Measurements from ENCODE around the gene AP2A2.
A peak's percentile ranks its signal among the peaks of the same experiment; 100 is the strongest.

The AP2A2 gene

DNA sequence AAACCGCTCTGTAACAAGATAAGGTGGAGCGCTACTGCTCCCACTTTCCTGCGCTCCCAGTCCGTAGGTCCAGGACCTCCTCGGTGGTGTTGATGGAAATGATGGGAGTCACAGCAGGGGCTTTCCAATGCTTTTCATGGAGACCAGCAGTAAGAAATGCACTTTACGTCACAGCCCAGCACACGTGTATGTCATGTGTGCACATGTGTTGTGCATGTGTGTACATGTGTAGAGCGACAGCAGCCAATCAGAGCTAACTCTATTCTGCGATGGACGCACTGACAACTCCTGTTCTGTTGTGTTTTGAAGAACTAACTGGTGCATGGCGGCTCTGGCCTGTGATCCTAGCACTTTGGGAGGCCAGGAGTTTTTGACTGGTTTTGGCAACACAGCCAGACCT is 16.3 kb upstream of the AP2A2 start:
- Mint-ChIP-seq H3K9me3 (no peaks in the 10 kb centered on the region), H3K4me3 (peak overlapping the region; percentile 92), H3K36me3 (ENCODE audit: low read depth) (peaks cover 79% of the 10 kb centered on the region), H3K4me1 (ENCODE audit: low read depth) (peaks cover 62% of the 10 kb centered on the region), H3K27me3 (no peaks in the 10 kb centered on the region), H3K27ac (peak overlapping the region; percentile 91)
- intact Hi-C loops (cut with micrococcal nuclease) = no loop called here

DNA sequence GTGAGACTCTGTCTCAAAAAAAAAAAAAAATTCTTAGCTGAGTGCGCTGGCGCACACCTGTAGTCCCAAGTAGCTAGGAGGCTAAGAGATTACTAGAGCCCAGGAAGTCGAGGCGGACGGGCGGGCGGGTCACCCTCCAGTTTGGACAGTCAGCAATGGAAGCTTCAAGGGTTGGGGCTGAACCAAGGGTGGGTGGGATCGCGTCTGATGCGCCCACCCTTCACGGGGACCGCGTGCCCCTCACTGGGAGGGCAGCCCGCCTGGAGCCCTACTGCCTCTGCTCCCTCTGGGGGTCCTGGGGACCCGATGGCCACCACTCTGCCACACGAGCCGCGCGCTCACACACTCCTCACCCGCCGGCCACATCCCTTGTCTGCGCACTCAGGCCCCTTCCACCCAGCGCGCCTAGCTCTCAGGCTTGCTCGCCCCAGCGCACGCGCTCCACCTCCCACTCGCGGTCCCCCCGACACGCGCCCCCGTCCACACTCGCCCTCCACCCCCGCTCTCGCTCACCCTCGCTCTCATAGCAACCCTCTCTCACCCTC is 15.6 kb upstream of the AP2A2 start:
- no peaks in the 10 kb centered on the region for H3K9me3 Mint-ChIP-seq
- peak overlapping the region; percentile 92 for H3K4me3 Mint-ChIP-seq
- H3K27ac Mint-ChIP-seq = peak overlapping the region; percentile 91
- peaks cover 69% of the 10 kb centered on the region for H3K4me1 Mint-ChIP-seq (ENCODE audit: low read depth)
- peaks cover 77% of the 10 kb centered on the region for H3K36me3 Mint-ChIP-seq (ENCODE audit: low read depth)
- intact Hi-C loops (cut with micrococcal nuclease) = loop anchor here (2.0 kb wide), 1 partner anchor 15 kb away; the partner anchor contains the start of gene AP2A2
- H3K27me3 Mint-ChIP-seq = no peaks in the 10 kb centered on the region

DNA sequence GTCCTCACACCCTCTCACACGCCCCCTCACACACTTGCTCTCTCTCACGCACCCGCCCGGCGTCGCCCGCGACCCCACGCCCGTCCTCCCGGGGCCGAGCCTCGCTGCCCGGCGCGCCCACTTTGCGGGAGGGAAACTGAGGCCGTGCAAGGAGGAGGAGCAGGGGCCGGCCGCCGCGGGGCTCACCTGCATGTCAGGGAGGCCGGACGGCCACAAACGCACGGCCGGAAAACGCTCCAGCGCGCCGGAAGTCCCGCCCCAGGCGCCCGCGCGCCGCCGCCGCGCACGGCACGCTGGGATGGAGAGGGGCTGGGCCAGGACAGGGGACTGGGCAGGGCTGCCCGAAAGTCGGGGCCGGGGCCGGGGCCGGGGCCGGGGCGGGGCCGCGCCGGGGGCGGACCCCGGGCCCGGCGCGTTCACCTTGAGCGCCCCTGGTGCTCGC is 15.1 kb upstream of the AP2A2 start, which contains the start of gene CHID1:
Gene CHID1 (minus strand): TSS at position 222 of the 442 bp plus-strand sequence. CDS start 5,994 bp downstream, outside the sequence.
- intact Hi-C loops (cut with micrococcal nuclease) = loop anchor here (2.0 kb wide), 1 partner anchor 14 kb away; the partner anchor contains the start of gene AP2A2
- H3K4me1 Mint-ChIP-seq (ENCODE audit: low read depth) = peaks cover 73% of the 10 kb centered on the region
- no peaks in the 10 kb centered on the region for H3K9me3 Mint-ChIP-seq

GRCh38 chr11:911031-911889 is 14.4 kb upstream of the AP2A2 start:
- Mint-ChIP-seq H3K4me3 (peak overlapping the region; percentile 71), H3K4me1 (ENCODE audit: low read depth) (peaks cover 79% of the 10 kb centered on the region), H3K27me3 (no peaks in the 10 kb centered on the region), H3K36me3 (ENCODE audit: low read depth) (peaks cover 66% of the 10 kb centered on the region), H3K27ac (peak overlapping the region; percentile 91), H3K9me3 (no peaks in the 10 kb centered on the region)
- intact Hi-C loops (cut with micrococcal nuclease) = loop anchor here (2.0 kb wide), 1 partner anchor 14 kb away; the partner anchor contains the start of gene AP2A2

More for the DNA sequence above, 15.1 kb upstream of the AP2A2 start, which contains the start of gene CHID1:
- Mint-ChIP-seq H3K27ac (peak within 1 kb of the TSS; percentile 91), H3K4me3 (peak within 1 kb of the TSS; percentile 92), H3K36me3 (ENCODE audit: low read depth) (peaks cover 72% of the 10 kb centered on the region), H3K27me3 (no peaks in the 10 kb centered on the region)

DNA sequence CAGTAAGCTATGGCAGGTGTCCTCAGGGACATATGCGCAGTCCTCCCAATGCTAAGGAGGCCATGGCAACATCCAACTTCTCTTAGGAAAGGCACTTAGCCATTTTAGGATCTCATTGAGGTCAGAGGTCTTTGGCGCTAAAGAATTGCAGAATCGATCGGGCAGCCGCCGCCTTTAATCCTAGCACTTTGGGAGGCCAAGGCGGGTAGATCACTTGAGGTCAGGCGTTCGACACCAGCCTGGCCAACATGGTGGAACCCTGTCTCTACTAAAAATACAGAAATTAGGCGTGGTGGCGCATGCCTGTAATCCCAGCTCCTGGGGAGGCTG is 13.8 kb upstream of the AP2A2 start:
- peaks cover 60% of the 10 kb centered on the region for H3K36me3 Mint-ChIP-seq (ENCODE audit: low read depth)

DNA sequence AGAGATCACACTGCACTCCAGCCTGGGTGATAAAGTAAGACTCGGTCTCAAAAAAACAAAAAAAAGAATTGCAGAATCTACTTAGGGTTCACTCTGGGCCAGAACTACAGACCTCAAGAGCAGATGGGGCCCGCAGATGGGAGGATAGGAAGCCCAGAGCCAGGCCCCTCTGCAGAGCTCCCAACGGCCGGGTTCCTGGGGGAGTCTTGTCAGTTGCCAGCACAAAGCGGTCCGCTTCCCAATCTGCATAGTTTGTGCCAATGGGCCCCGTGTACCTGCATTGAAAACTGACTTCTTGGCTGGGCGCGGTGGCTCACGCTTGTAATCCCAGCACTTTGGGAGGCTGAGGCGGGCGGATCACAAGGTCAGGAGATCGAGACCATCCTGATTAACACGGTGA is 13.4 kb upstream of the AP2A2 start:
- Mint-ChIP-seq H3K4me1 (ENCODE audit: low read depth) (peaks cover 83% of the 10 kb centered on the region), H3K4me3 (peak overlapping the region; percentile 71), H3K27me3 (no peaks in the 10 kb centered on the region), H3K9me3 (no peaks in the 10 kb centered on the region), H3K27ac (peak overlapping the region; percentile 91), H3K36me3 (ENCODE audit: low read depth) (peaks cover 56% of the 10 kb centered on the region)
- intact Hi-C loops (cut with micrococcal nuclease) = no loop called here

More for the DNA sequence above, 13.8 kb upstream of the AP2A2 start:
- H3K27ac Mint-ChIP-seq = peak overlapping the region; percentile 91
- no peaks in the 10 kb centered on the region for H3K9me3 Mint-ChIP-seq
- H3K4me1 Mint-ChIP-seq (ENCODE audit: low read depth) = peaks cover 79% of the 10 kb centered on the region
- no peaks in the 10 kb centered on the region for H3K27me3 Mint-ChIP-seq
- peak overlapping the region; percentile 71 for H3K4me3 Mint-ChIP-seq
- intact Hi-C loops (cut with micrococcal nuclease) = loop anchor here (2.0 kb wide), 1 partner anchor 13 kb away; the partner anchor contains the start of gene AP2A2

- Mint-ChIP-seq H3K4me3 (peak overlapping the region; percentile 73), H3K4me1 (ENCODE audit: low read depth) (peaks cover 83% of the 10 kb centered on the region), H3K36me3 (ENCODE audit: low read depth) (peaks cover 48% of the 10 kb centered on the region), H3K27me3 (no peaks in the 10 kb centered on the region), H3K27ac (peak overlapping the region; percentile 91), H3K9me3 (no peaks in the 10 kb centered on the region)
- intact Hi-C loops (cut with micrococcal nuclease) = no loop called here
These were observed 12.6 kb upstream of the AP2A2 start for GRCh38 chr11:913043-913442.

- no peaks in the 10 kb centered on the region for H3K9me3 Mint-ChIP-seq
- peak overlapping the region; percentile 91 for H3K27ac Mint-ChIP-seq
- H3K27me3 Mint-ChIP-seq = no peaks in the 10 kb centered on the region
- H3K4me1 Mint-ChIP-seq (ENCODE audit: low read depth) = peaks cover 83% of the 10 kb centered on the region
- H3K36me3 Mint-ChIP-seq (ENCODE audit: low read depth) = peaks cover 36% of the 10 kb centered on the region
- H3K4me3 Mint-ChIP-seq = peak overlapping the region; percentile 81
- intact Hi-C loops (cut with micrococcal nuclease) = loop anchor here (2.0 kb wide), 1 partner anchor 19 kb away; no protein-coding TSS in a partner anchor
These were observed 11.5 kb upstream of the AP2A2 start for GRCh38 chr11:914204-914603.

DNA sequence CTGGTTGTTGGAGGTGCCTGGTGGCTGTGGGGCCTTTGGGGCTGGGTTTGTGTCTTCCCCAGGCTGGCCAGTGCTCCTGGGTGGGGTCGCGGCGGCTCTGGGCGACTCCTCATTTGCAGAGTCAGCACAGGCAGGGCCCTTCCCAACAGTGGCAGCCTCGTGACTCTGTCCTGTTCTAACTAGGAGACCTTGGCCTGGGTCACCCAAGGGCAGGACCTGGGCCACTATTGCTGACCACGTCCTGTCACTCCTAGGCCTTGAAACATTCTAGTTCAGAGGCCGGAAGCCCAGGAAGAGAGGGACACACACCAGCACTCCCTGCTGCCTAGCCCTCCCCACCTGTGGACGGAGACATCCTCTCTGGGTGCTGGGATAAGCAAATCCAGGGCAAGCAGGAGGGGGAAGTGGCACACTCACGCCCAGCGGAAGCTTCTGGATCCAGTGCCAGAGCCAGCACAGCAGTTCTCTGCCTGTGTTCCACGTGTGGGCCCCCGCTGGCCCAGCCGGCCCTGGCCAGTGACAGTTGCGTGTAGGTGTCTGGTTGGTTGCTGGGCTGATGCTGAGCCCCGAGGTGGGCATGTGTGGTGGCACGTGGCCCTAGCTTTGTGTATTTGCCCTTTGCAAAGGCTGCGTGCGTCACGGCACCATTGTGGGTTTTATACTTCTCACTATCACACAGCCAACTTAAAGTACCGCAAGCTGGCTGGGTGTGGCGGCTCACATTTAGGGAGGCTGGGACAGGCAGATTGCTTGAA is 10.7 kb upstream of the AP2A2 start:
- Mint-ChIP-seq H3K27ac (peak overlapping the region; percentile 91), H3K9me3 (no peaks in the 10 kb centered on the region), H3K4me3 (peak overlapping the region; percentile 81), H3K27me3 (no peaks in the 10 kb centered on the region), H3K36me3 (ENCODE audit: low read depth) (peaks cover 31% of the 10 kb centered on the region), H3K4me1 (ENCODE audit: low read depth) (peaks cover 81% of the 10 kb centered on the region)
- intact Hi-C loops (cut with micrococcal nuclease) = loop anchor here (2.0 kb wide), 1 partner anchor 18 kb away; no protein-coding TSS in a partner anchor

GRCh38 chr11:917426-917825 is 8.2 kb upstream of the AP2A2 start:
- Mint-ChIP-seq H3K4me1 (ENCODE audit: low read depth) (peaks cover 80% of the 10 kb centered on the region), H3K27ac (peak overlapping the region; percentile 91), H3K4me3 (no peak overlapping the region), H3K9me3 (no peaks in the 10 kb centered on the region), H3K27me3 (no peaks in the 10 kb centered on the region), H3K36me3 (ENCODE audit: low read depth) (peaks cover 15% of the 10 kb centered on the region)
- intact Hi-C loops (cut with micrococcal nuclease) = no loop called here

- Mint-ChIP-seq H3K9me3 (no peaks in the 10 kb centered on the region), H3K27me3 (no peaks in the 10 kb centered on the region), H3K36me3 (ENCODE audit: low read depth) (peaks cover 11% of the 10 kb centered on the region), H3K4me1 (ENCODE audit: low read depth) (peaks cover 59% of the 10 kb centered on the region), H3K27ac (peak overlapping the region; percentile 61), H3K4me3 (no peak overlapping the region)
- intact Hi-C loops (cut with micrococcal nuclease) = no loop called here
These were observed 3.6 kb upstream of the AP2A2 start for GRCh38 chr11:921921-922678.

DNA sequence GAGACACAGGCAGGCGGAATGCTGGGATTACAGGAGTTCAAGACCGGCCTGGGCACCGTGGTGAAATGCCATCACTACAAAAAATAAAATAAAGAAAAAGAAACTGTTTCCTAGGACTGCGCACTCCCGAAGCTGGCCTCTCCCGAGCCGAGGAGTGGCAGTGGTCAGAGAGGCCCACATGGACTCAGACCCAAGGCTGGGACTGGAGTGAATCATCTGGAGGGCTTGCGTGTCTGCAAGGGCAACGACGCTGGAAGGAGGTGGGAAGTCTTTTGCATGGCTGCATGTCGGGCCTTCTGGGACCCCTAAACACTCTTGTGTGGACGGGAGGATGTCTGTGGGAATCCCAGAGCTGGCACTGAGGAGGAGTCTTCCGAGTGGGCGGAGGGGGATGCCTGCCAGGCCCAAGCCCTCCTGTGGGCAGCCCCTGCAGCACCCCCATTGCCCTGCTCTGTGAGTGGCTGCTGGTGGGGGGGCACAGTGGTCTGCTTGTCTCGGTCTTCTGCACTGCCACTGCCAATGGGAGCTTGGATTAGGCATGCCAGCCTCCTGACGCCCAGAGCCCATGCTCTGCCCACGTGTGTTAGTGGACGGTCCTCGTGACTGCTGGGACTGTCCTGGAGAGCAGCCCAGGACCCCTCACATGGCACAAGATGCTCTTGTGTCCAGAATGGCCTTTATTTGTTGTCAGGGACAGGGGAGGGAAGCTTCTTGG is 1.8 kb upstream of the AP2A2 start:
- intact Hi-C loops (cut with micrococcal nuclease) = loop anchor here (2.0 kb wide), 1 partner anchor 13 kb away; the partner anchor contains the start of gene CHID1

More for the DNA sequence above, 1.8 kb upstream of the AP2A2 start:
- Mint-ChIP-seq H3K4me1 (ENCODE audit: low read depth) (peaks cover 50% of the 10 kb centered on the region), H3K27ac (peak overlapping the region; percentile 61), H3K4me3 (no peak overlapping the region), H3K27me3 (no peaks in the 10 kb centered on the region), H3K36me3 (ENCODE audit: low read depth) (peaks cover 29% of the 10 kb centered on the region), H3K9me3 (no peaks in the 10 kb centered on the region)

Data from dendritic cell treated with granulocyte-macrophage colony-stimulating factor and Interleukin-4, amounts not matched to agents 40 ng/mL and 50 ng/mL, for 4 days (primary cell).